Measurements from ENCODE around the gene STARD6. TPM values are rescaled to one million over a fixed set of nuclear protein-coding genes. Genes with fewer than 3 reads are reported as not detected.

The STARD6 gene
- total and polyA plus RNA-seq, 2 experiments from 2014 or later, result not detected

DNA sequence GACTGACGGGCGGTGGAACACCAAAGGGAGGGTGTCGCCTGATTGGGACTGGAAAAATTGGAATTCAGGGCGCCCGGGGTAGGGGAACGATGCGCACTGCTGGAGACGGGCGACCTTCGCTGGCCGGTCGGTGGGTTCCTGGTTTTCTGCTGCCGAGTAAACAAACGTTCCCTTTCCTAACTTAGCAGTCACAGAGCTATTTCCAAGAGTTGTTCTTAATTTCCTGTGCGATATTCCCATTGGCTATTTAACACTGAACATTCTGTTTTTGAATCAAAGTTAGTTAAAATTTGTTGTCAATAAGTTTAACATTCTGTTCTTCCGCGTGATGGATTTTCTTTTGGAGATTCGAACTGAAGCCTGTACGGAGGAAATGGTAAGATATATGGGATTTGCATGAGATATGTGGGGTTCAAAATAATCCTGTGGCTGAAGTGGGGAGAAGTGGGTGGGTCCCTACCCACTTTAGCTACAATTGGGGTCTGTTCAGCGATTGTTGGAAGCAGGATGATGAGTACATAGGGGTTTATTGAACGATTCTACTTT, 910 bp upstream of the STARD6 start:
- Histone ChIP-seq H3K79me2 (replicated peaks; ENCODE audit: insufficient read depth) (peaks cover 20% of the 10 kb centered on the region), H3K36me3 (ENCODE audit: insufficient read depth) (peaks cover 16% of the 10 kb centered on the region), H3K4me2 (peak overlapping the region; percentile 87), H3K27me3 (ENCODE audit: insufficient read depth) (no peaks in the 10 kb centered on the region), H3K9me2 (ENCODE audit: insufficient read depth) (no peaks in the 10 kb centered on the region), H3F3A (replicated peaks; ENCODE audit: low read depth) (no peaks in the 10 kb centered on the region), H3K4me3 (peak overlapping the region; percentile 71), H3K27ac (ENCODE audit: low read depth) (peak overlapping the region; percentile 75; the same call in 1 of the 2 replicates), H2AFZ (peak overlapping the region; percentile 90), H4K20me1 (replicated peaks; ENCODE audit: insufficient read depth) (no peaks in the 10 kb centered on the region), H3K4me1 (ENCODE audit: insufficient read depth) (peaks cover 8% of the 10 kb centered on the region; the same call in 1 of the 2 replicates)
- DNase-seq (ENCODE audit: low spot score) (no peak), ATAC-seq (peak; percentile 50)
- H3K27ac Mint-ChIP-seq, result peak overlapping the region; percentile 95; the same call in 1 of the 2 replicates
- H3K9me3 Mint-ChIP-seq, result no peaks in the 10 kb centered on the region; the same call in 2 of the 3 replicates
- peaks cover 13% of the 10 kb centered on the region for H3K27me3 Mint-ChIP-seq (ENCODE audit: insufficient read depth, low read depth, poor library complexity)
- peaks cover 18% of the 10 kb centered on the region; the same call in 2 of the 3 replicates for H3K36me3 Mint-ChIP-seq (ENCODE audit: low read depth)
- peak overlapping the region; percentile 100 for H3K4me3 Mint-ChIP-seq
- peaks cover 14% of the 10 kb centered on the region for H3K4me1 Mint-ChIP-seq
- TF ChIP-seq CREB1 (CRISPR knock-in tag; IDR thresholded peaks at IDR 0.05; ENCODE audit: low read depth) (no peak), STAT1 (IDR thresholded peaks at IDR 0.05; ENCODE audit: unreplicated experiment) (no peak)

DNA sequence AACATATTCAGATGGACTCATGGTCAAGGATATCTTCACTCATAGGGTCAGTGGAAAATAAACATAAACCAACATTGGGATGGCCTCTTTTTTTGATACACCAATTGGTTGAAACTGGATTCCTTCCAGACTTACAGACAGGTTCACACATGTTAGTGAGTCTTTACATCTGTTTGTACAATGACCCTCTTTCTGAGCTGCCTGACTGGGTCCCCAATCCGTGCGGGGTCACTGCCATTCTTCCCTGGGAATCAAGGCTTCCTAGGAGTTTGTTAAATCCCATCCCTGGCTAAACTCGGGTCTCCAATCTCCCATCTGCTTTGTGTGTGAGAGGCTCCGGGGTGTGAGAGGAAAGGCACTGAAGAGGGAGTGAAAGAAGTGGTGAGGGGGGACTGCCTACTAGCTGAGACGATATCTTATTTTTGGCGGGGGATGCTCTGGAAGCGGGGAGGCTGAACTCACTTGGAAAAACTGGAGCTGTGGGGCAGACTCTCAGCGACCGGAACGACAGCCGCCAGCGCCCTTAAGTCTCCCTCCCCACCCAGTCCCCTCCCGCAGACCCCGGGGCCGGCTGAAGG, 487 bp downstream of the STARD6 start:
- TF ChIP-seq ZNF114 (CRISPR knock-in tag; IDR thresholded peaks at IDR 0.05) (no peak), NANOG (IDR thresholded peaks at IDR 0.05; ENCODE audit: borderline replicate concordance) (no peak), CREB1 (CRISPR knock-in tag; IDR thresholded peaks at IDR 0.05; ENCODE audit: low read depth) (no peak), POLR2AphosphoS5 (IDR thresholded peaks at IDR 0.05; ENCODE audit: low read depth) (no peak), EZH2phosphoT487 (IDR thresholded peaks at IDR 0.05; ENCODE audit: unreplicated experiment) (no peak), JUNB (IDR thresholded peaks at IDR 0.05; ENCODE audit: unreplicated experiment) (no peak), EZH2 (IDR thresholded peaks at IDR 0.05; ENCODE audit: low read depth, unreplicated experiment) (no peak), ZNF331 (CRISPR knock-in tag; IDR thresholded peaks at IDR 0.05; ENCODE audit: low read depth) (no peak)
- TF ChIP-seq, protein P1, sequence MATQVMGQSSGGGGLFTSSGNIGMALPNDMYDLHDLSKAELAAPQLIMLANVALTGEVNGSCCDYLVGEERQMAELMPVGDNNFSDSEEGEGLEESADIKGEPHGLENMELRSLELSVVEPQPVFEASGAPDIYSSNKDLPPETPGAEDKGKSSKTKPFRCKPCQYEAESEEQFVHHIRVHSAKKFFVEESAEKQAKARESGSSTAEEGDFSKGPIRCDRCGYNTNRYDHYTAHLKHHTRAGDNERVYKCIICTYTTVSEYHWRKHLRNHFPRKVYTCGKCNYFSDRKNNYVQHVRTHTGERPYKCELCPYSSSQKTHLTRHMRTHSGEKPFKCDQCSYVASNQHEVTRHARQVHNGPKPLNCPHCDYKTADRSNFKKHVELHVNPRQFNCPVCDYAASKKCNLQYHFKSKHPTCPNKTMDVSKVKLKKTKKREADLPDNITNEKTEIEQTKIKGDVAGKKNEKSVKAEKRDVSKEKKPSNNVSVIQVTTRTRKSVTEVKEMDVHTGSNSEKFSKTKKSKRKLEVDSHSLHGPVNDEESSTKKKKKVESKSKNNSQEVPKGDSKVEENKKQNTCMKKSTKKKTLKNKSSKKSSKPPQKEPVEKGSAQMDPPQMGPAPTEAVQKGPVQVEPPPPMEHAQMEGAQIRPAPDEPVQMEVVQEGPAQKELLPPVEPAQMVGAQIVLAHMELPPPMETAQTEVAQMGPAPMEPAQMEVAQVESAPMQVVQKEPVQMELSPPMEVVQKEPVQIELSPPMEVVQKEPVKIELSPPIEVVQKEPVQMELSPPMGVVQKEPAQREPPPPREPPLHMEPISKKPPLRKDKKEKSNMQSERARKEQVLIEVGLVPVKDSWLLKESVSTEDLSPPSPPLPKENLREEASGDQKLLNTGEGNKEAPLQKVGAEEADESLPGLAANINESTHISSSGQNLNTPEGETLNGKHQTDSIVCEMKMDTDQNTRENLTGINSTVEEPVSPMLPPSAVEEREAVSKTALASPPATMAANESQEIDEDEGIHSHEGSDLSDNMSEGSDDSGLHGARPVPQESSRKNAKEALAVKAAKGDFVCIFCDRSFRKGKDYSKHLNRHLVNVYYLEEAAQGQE (IDR thresholded peaks at IDR 0.05; ENCODE audit: unreplicated experiment), result no peak
- TF ChIP-seq, protein P2, sequence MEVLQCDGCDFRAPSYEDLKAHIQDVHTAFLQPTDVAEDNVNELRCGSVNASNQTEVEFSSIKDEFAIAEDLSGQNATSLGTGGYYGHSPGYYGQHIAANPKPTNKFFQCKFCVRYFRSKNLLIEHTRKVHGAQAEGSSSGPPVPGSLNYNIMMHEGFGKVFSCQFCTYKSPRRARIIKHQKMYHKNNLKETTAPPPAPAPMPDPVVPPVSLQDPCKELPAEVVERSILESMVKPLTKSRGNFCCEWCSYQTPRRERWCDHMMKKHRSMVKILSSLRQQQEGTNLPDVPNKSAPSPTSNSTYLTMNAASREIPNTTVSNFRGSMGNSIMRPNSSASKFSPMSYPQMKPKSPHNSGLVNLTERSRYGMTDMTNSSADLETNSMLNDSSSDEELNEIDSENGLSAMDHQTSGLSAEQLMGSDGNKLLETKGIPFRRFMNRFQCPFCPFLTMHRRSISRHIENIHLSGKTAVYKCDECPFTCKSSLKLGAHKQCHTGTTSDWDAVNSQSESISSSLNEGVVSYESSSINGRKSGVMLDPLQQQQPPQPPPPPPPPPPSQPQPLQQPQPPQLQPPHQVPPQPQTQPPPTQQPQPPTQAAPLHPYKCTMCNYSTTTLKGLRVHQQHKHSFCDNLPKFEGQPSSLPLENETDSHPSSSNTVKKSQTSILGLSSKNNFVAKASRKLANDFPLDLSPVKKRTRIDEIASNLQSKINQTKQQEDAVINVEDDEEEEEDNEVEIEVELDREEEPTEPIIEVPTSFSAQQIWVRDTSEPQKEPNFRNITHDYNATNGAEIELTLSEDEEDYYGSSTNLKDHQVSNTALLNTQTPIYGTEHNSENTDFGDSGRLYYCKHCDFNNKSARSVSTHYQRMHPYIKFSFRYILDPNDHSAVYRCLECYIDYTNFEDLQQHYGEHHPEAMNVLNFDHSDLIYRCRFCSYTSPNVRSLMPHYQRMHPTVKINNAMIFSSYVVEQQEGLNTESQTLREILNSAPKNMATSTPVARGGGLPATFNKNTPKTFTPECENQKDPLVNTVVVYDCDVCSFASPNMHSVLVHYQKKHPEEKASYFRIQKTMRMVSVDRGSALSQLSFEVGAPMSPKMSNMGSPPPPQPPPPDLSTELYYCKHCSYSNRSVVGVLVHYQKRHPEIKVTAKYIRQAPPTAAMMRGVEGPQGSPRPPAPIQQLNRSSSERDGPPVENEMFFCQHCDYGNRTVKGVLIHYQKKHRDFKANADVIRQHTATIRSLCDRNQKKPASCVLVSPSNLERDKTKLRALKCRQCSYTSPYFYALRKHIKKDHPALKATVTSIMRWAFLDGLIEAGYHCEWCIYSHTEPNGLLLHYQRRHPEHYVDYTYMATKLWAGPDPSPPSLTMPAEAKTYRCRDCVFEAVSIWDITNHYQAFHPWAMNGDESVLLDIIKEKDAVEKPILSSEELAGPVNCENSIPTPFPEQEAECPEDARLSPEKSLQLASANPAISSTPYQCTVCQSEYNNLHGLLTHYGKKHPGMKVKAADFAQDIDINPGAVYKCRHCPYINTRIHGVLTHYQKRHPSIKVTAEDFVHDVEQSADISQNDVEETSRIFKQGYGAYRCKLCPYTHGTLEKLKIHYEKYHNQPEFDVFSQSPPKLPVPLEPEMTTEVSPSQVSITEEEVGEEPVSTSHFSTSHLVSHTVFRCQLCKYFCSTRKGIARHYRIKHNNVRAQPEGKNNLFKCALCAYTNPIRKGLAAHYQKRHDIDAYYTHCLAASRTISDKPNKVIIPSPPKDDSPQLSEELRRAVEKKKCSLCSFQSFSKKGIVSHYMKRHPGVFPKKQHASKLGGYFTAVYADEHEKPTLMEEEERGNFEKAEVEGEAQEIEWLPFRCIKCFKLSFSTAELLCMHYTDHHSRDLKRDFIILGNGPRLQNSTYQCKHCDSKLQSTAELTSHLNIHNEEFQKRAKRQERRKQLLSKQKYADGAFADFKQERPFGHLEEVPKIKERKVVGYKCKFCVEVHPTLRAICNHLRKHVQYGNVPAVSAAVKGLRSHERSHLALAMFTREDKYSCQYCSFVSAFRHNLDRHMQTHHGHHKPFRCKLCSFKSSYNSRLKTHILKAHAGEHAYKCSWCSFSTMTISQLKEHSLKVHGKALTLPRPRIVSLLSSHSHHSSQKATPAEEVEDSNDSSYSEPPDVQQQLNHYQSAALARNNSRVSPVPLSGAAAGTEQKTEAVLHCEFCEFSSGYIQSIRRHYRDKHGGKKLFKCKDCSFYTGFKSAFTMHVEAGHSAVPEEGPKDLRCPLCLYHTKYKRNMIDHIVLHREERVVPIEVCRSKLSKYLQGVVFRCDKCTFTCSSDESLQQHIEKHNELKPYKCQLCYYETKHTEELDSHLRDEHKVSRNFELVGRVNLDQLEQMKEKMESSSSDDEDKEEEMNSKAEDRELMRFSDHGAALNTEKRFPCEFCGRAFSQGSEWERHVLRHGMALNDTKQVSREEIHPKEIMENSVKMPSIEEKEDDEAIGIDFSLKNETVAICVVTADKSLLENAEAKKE (CRISPR knock-in tag; IDR thresholded peaks at IDR 0.05), result no peak
- Histone ChIP-seq H3K4me2 (peak overlapping the region; percentile 82), H3F3A (replicated peaks; ENCODE audit: low read depth) (no peaks in the 10 kb centered on the region), H3K27me3 (ENCODE audit: insufficient read depth) (no peaks in the 10 kb centered on the region), H2AFZ (peak overlapping the region; percentile 93), H3K9me2 (ENCODE audit: insufficient read depth) (no peaks in the 10 kb centered on the region), H3K79me2 (replicated peaks; ENCODE audit: insufficient read depth) (peaks cover 20% of the 10 kb centered on the region), H3K4me1 (ENCODE audit: insufficient read depth) (peaks cover 8% of the 10 kb centered on the region; the same call in 1 of the 2 replicates), H3K27ac (ENCODE audit: low read depth) (peak overlapping the region; percentile 40; the same call in 1 of the 2 replicates), H4K20me1 (replicated peaks; ENCODE audit: insufficient read depth) (no peaks in the 10 kb centered on the region), H3K4me3 (peak overlapping the region; percentile 71), H3K36me3 (ENCODE audit: insufficient read depth) (peaks cover 14% of the 10 kb centered on the region)
- Mint-ChIP-seq H3K4me3 (peak overlapping the region; percentile 100), H3K27ac (peak overlapping the region; percentile 91), H3K4me1 (peaks cover 14% of the 10 kb centered on the region), H3K36me3 (ENCODE audit: low read depth) (peaks cover 17% of the 10 kb centered on the region; the same call in 2 of the 3 replicates), H3K9me3 (peaks cover 2% of the 10 kb centered on the region; the same call in 2 of the 3 replicates), H3K27me3 (ENCODE audit: insufficient read depth, low read depth, poor library complexity) (peaks cover 13% of the 10 kb centered on the region)
- ATAC-seq (peak; percentile 10), DNase-seq (ENCODE audit: low spot score) (no peak)

Measured in GM23338 (cell line).